NB4 (cell line): Measurements from ENCODE around the gene BNIP3.

Source experiments
- MYC ChIP-seq: IDR thresholded peaks from 2 replicates; pipeline ENCODE4 v1.6.1; 2011; ENCODE audit warnings: low read depth, low read length
- TF ChIP-seq, protein P1 (sequence below): IDR thresholded peaks from one replicate; pipeline ENCODE4 v1.5.1; 2012; ENCODE audit warnings: low read depth, low read length

DNA sequence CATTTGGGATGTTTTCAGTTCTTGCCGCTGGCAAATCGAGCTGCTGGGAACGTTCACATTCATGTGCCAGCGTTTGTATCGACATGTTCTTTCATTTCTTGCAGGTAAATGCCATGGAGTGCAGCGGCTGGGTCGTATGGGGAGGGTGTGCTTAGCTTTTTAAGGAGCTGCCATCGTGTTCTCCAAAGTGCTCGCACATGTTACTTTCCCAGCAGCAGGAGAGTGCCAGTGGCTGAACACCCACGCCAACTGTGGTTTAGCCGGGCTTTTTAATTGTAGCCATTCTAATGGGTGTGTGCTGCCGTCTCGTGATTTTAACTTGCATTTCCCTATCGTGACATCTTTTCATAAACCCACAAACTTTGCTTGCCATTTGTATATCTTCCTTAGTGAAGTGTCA, 11.6 kb upstream of the BNIP3 start:
- TF ChIP-seq, protein P1, sequence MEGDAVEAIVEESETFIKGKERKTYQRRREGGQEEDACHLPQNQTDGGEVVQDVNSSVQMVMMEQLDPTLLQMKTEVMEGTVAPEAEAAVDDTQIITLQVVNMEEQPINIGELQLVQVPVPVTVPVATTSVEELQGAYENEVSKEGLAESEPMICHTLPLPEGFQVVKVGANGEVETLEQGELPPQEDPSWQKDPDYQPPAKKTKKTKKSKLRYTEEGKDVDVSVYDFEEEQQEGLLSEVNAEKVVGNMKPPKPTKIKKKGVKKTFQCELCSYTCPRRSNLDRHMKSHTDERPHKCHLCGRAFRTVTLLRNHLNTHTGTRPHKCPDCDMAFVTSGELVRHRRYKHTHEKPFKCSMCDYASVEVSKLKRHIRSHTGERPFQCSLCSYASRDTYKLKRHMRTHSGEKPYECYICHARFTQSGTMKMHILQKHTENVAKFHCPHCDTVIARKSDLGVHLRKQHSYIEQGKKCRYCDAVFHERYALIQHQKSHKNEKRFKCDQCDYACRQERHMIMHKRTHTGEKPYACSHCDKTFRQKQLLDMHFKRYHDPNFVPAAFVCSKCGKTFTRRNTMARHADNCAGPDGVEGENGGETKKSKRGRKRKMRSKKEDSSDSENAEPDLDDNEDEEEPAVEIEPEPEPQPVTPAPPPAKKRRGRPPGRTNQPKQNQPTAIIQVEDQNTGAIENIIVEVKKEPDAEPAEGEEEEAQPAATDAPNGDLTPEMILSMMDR, result no peak
- TF ChIP-seq MYC, result no peak
